K562 (cell line): ENCODE results near the gene BCL2L1. TPM values are rescaled to one million over a fixed set of nuclear protein-coding genes. Genes with fewer than 3 reads are reported as not detected.

Source experiments
- CGGBP1 ChIP-seq: fragments of 250-450 bp; sonication (Bioruptor Pico); IDR thresholded peaks from 2 replicates; pipeline ENCODE4 v1.9.0; 2021; ENCODE audit warnings: mild to moderate bottlenecking
- CLOCK ChIP-seq: fragments of 250-450 bp; sonication (Bioruptor Pico); IDR thresholded peaks from 2 replicates; pipeline ENCODE4 v1.4.0; 2020; ENCODE audit warnings: mild to moderate bottlenecking, moderate library complexity, borderline replicate concordance
- CREB1 ChIP-seq, 2 experiments: sonication (generic) in 1 of 2; formaldehyde crosslinking in 1 of 2; IDR thresholded peaks; 2 replicates each; pipeline versions ENCODE4 v1.6.1 to v1.8.0; 2012 to 2022; ENCODE audit warnings: inconsistent platforms in 1 of 2, mild to moderate bottlenecking in 1 of 2, missing genetic modification reagents in 1 of 2, moderate library complexity in 1 of 2
- ELF1 ChIP-seq: fragments of 200-800 bp; sonication (Bioruptor generic); IDR thresholded peaks from 2 replicates; pipeline ENCODE4 v1.6.1; 2016; ENCODE audit warnings: missing genetic modification characterization, missing compliant biosample characterization
- ERF ChIP-seq: fragments of 450-650 bp; formaldehyde crosslinking; IDR thresholded peaks from 2 replicates; pipeline ENCODE4 v1.4.0; 2020; ENCODE audit warnings: mild to moderate bottlenecking, mixed read lengths
- ETS1 ChIP-seq: conservative IDR thresholded peaks from 2 replicates; pipeline ENCODE4 v1.6.1; 2011; ENCODE audit warnings: low read depth, mild to moderate bottlenecking, low read length; ENCODE audit not compliant: control insufficient read depth
- IRF2 ChIP-seq: sonication (generic); formaldehyde crosslinking; IDR thresholded peaks from 2 replicates; pipeline ENCODE4 v1.8.1; 2022; ENCODE audit warnings: mild to moderate bottlenecking, missing genetic modification reagents
- KDM1A ChIP-seq, 2 experiments: fragments of 450-650 bp; IDR thresholded peaks; 2 replicates each; pipeline ENCODE4 v1.6.1; 2016; ENCODE audit warnings: mild to moderate bottlenecking in 2 of 2
- MAZ ChIP-seq, 2 experiments: fragments of 450-650 bp in 1 of 2; sonication (generic) in 1 of 2; formaldehyde crosslinking; IDR thresholded peaks in 1 of 2; conservative IDR thresholded peaks in 1 of 2; 2 replicates each; pipeline versions ENCODE4 v1.4.0 to v1.5.0; 2020; ENCODE audit warnings: mild to moderate bottlenecking in 1 of 2, missing genetic modification reagents in 1 of 2
- PKNOX1 ChIP-seq: fragments of 450-650 bp; IDR thresholded peaks from 2 replicates; pipeline ENCODE4 v1.6.1; 2016
- POLR3G ChIP-seq: IDR thresholded peaks from 2 replicates; pipeline ENCODE4 v1.6.1; 2011; ENCODE audit not compliant: insufficient read length, insufficient replicate concordance; ENCODE audit errors: extremely low read depth
- THAP12 ChIP-seq: fragments of 250-450 bp; sonication (Bioruptor Pico); IDR thresholded peaks from 2 replicates; pipeline ENCODE4 v1.9.0; 2021; ENCODE audit warnings: mild to moderate bottlenecking, inconsistent platforms
- ZNF165 ChIP-seq: fragments of 250-450 bp; sonication (Bioruptor Pico); IDR thresholded peaks from 2 replicates; pipeline ENCODE4 v1.4.0; 2020; ENCODE audit warnings: borderline replicate concordance
- ZNF24 ChIP-seq: fragments of 450-650 bp; IDR thresholded peaks from 2 replicates; pipeline ENCODE4 v1.6.1; 2016
- polyA plus RNA-seq, 8 experiments: library from polyadenylated mRNA; depleted of rRNA in 4 of 8; stranded (reverse) in 5 of 8; unstranded in 3 of 8; fragments of >200 nt; fragmentation: Nextera tagmentation in 2 of 8; fragmentation: Illumina TruSeq in 1 of 8; extraction: Ambion mirVana in 2 of 8; extraction: Trizol in 1 of 8; gene quantifications; 2 replicates each; pipeline versions ENCODE4 v1.2.1 to v1.2.3, GENCODE V29; 2011 to 2014; ENCODE audit warnings: inconsistent platforms in 1 of 8, missing spikeins in 1 of 8
- total RNA-seq, 7 experiments: library from RNA; depleted of rRNA in 6 of 7; stranded (reverse); fragments of >200 nt in 6 of 7; fragmentation: Illumina TruSeq in 2 of 7; extraction: Trizol in 2 of 7; gene quantifications; 2 replicates each; pipeline versions ENCODE4 v1.2.1 to v1.2.3, GENCODE V29; 2011 to 2021; ENCODE audit warnings: low replicate concordance in 1 of 7

The BCL2L1 gene
- total and polyA plus RNA-seq, 9 of the 15 experiments (the other 6 are each of a cell fraction or from before 2014, with no cell fraction given), result 3.3 to 182 (median 120) TPM

- peak; percentile 12; the same call in 1 of the 2 replicates for TF ChIP-seq THAP12
- no peak for TF ChIP-seq IRF2 (CRISPR knock-in tag)
- peak; percentile 62 for TF ChIP-seq ERF (CRISPR knock-in tag)
- no peak for TF ChIP-seq POLR3G
- peak; percentile 19; the same call in 1 of the 2 replicates for TF ChIP-seq CLOCK (CRISPR knock-in tag)
- peak; percentile 98 for TF ChIP-seq MAZ (CRISPR knock-in tag; conservative IDR thresholded peaks at IDR 0.05 in 1 of 2, IDR thresholded peaks at IDR 0.05 in 1 of 2)
- TF ChIP-seq ETS1, result peak; percentile 54; the same call in 1 of the 2 replicates
- peak; percentile 100 for TF ChIP-seq PKNOX1
- peak; percentile 68; the same call in 1 of the 2 replicates for TF ChIP-seq ZNF24
- peak; percentile 91 for TF ChIP-seq ELF1 (tag)
- TF ChIP-seq ZNF165 (CRISPR knock-in tag), result peak; percentile 78; the same call in 1 of the 2 replicates
- peak in 1 of 2 experiments; percentile 22; a peak in 1 of 4 replicates for TF ChIP-seq KDM1A (IDR thresholded peaks at IDR 0.05)
- no peak for TF ChIP-seq CGGBP1 (CRISPR knock-in tag)
- TF ChIP-seq CREB1 (IDR thresholded peaks at IDR 0.05), result peak; percentile 67
- TF ChIP-seq CREB1 (CRISPR knock-in tag; IDR thresholded peaks at IDR 0.05), result peak; percentile 75
Observed at GRCh38 chr20:31723319-31724078, 831 bp upstream of the BCL2L1 start (continued).
